Hematopoietic multipotent progenitor cell treated with erythropoietin and hydrocortisone succinate and interleukin-3 and kit ligand, for 15 days (in vitro differentiated cells): ENCODE data around the gene ANKRD35.
"Not testable (repeated sequence)": the region's sequence is repeated elsewhere in the genome, so short reads cannot be mapped to it uniquely, and the experiment has no call there.

Experiments used
- DNase-seq: peaks from one replicate; pipeline ENCODE4 v3.0.0-alpha.2; 2015; ENCODE audit warnings: low spot score

Gene ANKRD35, protein sequence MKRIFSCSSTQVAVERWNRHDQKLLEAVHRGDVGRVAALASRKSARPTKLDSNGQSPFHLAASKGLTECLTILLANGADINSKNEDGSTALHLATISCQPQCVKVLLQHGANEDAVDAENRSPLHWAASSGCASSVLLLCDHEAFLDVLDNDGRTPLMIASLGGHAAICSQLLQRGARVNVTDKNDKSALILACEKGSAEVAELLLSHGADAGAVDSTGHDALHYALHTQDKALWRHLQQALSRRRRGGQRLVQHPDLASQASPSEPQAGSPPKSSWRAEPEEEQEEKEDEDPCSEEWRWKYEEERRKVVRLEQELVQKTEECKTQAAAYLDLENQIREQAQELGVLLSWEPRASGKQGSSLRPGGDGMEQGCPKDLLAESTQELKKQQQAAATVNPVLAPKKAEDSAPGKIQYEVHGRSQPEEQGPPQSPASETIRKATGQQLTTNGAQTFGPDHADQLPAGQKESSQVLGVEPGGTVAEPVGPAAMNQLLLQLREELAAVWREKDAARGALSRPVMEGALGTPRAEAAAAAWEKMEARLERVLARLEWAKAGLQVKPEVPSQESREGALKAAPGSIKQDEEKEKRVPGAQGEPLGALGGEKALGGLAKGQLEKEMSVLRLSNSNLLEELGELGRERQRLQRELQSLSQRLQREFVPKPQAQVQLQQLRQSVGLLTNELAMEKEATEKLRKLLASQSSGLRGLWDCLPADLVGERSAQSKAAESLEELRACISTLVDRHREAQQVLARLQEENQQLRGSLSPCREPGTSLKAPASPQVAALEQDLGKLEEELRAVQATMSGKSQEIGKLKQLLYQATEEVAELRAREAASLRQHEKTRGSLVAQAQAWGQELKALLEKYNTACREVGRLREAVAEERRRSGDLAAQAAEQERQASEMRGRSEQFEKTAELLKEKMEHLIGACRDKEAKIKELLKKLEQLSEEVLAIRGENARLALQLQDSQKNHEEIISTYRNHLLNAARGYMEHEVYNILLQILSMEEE

DNA sequence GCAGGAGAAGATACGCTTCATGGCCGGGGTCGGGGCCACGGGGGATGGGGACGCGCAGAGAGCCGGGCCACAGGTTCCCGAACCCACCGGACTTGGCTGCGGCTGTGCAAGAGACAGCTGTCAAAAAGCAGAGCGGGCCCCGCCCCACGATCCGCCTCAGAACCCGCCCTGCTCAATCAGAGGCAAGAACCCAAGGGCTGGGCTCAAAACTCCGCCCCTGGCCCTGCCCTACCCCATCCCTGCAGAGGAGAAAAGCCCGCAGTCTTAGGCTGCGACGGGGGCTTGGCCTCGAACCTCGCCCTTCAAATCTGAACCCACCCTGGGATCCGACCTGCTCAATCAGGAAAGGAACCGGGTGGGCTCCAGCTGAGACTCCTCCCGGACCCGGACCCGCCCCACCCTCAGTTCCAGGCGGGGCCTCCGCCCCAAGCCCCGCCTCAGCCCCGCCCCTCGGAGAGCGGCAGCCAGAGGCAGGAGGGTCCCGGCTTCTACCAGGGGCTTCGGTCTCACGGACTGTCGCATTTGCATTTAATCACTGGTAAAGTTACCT, at the start of gene ANKRD35:
Gene ANKRD35 (minus strand): TSS at position 129 of the 550 bp plus-strand sequence. CDS start 108 bp downstream, at position 21.
- DNase-seq = peak; percentile 84

GRCh38 chr1:145932522-145933009, 46.9 kb upstream of the ANKRD35 start:
- DNase-seq = not testable (repeated sequence)

DNA sequence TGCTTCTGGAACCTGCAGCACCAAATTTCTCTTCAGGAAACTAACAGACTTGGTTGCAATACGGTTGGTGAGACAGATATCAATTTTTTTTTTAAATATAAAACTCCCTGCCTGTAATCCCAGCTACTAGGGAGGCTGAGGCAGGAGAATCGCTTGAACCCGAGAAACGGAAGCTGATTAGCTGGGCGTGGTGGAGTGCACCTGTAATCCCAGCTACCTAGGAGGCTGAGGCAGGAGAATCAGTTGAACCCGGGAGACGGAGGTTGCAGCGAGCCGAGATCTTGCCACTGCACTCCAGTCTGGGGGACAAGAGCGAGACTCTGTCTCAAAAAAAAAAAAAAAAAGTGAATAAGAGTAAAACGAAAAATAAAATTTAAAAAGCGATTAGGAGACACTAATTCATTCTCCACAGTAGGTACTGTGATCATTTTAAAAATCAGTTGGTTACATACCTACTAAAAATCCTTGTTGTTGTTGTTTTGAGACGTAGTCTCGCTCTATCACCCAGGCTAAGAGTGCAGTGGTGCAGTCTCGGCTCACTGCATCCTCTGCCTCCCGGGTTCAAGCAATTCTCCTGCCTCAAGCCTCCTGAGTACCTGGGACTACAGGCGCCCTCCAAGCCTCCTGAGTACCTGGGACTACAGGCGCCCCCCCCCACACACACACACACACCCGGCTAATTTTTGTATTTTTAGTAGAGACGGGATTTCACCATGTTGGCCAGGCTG, 42.4 kb upstream of the ANKRD35 start:
- no peak for DNase-seq

DNA sequence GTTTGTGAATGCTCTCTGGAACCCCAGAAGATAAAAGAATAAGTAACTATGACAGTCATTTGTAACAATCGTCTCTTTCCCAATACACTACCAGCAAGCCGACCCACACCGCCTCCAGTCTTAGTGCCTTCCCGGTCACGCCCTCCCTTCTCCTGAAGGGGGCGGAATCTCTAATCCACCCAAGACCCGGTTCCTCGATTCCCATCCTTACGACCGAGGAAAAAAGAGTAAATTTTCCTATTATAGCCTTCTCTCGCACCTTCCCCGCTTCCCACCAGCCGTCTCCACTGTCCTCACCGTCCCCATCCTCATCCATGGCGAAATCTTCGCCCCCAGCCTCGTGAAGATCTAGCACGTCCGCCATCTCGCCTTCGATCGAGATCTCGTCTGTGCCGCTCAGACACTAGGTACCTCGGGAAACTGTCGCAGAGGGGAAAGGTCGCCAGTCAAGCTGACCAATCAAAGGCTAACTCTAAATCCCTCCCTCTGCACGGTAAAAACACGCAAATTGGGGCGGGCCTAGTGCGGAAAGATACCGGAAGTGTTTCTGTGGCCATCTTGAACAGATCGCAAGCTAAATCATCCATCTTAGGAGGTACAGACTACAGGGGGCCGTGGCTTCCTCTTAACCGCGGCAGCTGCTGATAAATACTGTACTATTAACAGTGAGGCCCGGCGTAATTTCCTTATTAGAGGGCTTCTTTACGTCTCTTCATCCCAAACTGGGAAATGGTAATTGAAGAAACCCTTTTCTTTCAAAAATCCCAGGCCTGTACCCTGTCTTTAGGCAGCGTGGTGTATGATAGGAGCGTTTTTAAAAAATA, 41.6 kb upstream of the ANKRD35 start, which contains the start of gene RBM8A:
Gene RBM8A (minus strand): TSS at position 422 of the 824 bp plus-strand sequence. CDS start 58 bp downstream, at position 364.
- peak; percentile 98 for DNase-seq

DNA sequence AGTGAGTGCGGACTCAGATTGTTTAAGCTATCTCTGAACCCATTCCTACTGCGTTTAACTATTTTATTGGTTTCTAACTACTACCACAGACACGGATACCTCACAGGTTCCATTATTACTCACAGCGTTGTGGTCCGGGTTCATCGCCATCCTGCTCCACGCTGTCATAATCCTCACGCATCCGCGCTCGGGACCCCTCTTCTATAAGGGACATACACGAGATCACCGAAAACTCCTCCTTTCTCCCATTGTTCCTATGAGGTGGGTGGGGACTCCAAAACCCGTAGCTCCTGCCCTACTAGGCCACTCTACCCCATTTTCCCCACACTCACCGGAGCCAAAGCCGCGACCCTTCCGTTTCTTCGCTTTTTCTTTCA, 41.0 kb upstream of the ANKRD35 start:
- DNase-seq = no peak

- DNase-seq = no peak
Measured at GRCh38 chr1:145922266-145922665, 36.6 kb upstream of the ANKRD35 start.

- DNase-seq = not testable (repeated sequence)
Measured at GRCh38 chr1:145920297-145920696, 34.6 kb upstream of the ANKRD35 start.

- DNase-seq = no peak
Measured at GRCh38 chr1:145918992-145919939, 33.6 kb upstream of the ANKRD35 start.

DNA sequence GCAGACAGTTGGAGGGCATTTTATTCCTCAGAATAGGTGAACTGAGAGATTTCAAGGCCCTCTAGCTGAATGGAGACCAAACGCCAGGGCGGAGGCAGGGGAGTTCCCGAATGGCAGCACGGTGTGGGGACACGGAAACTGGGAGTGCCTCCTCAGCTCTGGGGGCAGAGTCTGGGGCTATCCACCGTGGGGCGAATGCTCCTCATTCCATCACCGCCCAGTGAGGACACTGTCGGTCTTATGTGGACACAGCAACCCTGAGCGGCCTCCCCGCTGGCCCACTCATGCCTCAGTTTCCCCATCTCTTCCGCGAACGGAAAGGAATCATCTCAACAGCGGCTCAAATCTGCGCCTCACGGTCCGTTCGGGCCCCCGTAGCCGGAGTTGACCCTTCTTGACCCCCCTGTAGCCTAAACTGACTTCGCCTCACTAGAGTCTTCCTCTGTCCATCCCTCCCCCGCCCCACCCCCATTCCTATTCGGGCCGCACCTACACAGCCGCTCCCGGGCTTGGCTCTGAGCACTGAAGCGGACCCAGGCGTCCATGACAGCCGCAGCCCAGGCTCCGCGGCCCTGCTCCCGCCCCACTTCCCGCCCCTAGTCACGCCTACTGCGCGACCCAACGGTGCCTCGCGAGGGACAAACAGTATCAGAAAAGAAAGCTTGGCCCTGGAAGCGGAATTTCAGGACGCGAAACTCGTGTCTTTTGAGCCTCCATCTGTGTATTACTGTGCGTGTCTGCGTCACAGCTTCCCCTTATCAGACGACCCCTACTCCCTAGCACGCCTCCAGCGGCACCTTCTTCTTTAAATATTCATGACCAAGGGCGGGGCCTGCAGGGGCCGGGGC, 32.7 kb upstream of the ANKRD35 start, which contains the start of gene PEX11B:
Gene PEX11B (minus strand): TSS at position 574 of the 848 bp plus-strand sequence. CDS start 29 bp downstream, at position 545.
- peak; percentile 90 for DNase-seq

DNA sequence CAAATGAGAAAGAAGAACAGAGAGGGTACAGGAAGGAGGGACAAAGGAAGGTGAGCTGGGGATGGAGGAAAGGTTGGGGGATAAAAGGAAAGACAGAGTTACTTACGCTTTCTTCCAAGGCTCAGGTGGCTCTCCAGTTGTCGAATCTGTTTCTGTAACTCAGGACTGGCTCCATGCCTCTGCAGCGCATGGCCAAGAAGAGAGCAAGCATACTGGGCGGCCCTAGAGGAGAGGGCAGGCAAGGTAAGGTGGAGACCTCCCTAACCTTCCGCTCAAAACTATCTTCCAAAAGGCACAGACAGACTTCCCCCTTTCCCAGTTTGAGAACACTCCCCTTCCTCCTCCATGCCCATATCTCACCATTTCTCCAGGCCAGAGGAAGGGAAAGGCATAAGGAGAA, 31.9 kb upstream of the ANKRD35 start:
- no peak for DNase-seq

DNA sequence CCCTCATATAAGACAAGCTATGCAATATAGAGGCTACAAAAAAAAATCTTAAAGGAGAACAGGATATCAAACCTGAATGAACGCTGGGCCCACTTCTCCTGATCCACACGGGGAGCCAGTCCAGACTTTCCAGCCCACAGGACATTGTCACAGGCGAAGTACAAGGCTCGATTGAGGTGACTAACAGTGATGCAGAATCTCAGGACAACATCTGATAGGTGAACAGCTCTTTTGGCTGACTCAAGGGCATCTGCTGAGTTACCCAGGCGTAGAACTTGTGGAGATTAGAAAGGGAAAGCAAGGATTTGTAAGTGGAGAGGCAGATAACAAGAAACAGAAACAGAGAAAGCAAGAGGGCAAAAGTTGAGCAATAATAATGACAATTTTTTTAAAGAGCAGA, 31.1 kb upstream of the ANKRD35 start:
- DNase-seq = no peak

DNA sequence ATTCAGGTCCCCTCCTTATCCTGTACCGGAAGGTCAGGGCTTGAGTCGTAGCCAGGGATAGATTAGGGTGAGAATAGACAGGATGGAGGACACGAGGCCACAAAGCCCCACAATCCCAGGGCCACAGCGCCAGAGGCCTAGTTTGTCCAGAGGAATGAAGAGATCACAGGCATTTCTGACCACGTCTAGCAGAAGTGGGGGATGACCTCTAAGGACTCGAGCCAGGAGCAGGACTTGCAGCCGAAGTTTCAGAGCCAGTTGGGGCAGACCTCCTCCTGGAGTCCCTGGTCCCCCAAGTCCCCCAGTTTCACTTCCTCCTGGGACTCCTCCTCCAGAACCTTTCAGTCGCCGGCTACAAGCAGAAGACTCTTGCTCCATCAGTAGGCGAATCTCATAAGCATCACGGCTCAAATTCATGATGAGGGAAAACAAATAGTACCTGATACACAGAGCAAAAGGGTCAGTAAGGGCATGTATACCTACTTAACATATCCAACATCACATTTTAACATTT, 26.5 kb upstream of the ANKRD35 start:
- no peak for DNase-seq

DNA sequence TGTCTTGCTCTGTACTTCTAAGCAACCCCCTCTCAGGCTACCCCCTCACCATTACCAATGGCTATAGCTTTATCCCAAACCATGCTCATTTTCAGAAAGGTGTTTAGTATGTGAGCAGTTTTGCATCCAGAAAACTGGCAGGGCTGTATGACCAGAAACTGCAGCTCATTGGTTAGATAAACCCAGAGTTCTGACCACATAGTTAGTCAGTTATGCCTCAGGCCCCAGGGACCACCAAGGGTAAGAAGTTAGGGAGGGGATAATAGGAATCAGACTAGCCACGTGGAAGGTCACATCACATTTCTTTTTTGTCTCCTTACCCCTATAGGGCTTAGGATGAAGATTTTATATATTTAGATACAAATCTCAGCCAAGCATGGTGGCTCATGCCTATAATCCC, 23.0 kb upstream of the ANKRD35 start:
- DNase-seq = no peak

DNA sequence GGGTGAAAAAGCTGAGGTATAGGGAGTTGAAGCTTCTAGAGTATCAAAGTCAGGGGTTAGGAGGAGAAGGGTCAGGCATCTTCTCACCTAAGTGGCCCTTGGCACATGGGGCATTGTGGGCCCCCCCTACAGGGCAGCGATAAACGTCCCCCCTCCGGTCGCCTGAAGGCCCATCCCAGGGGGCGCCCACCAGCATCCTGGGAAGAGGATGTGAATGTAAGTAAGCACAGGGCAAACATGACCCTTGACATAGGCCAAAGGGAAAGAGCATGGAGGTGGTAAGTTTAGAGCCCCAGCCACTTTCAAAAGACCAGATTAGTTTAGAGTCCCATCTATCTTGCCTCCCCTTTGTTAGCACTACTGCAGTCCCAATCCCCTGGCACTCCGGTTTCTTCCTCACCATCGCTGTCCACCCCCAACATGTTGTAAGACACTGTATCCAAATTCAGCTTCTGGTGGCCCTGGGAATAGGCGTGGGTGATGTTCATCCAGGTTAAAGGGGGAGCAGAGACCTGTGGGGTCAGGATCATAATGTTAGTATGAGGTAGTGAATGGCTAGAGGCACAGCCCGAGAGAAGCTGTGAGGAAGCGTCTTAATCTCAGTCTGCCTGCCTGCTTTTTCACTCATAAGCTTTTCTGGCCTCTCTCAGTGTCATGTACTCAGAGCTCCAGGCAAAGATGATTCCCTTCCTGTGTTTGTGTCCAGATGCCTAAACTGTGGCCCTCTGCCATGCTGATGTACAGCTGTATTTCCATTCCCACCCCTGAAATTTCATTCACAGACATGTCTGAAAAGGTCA, 21.5 kb upstream of the ANKRD35 start:
- DNase-seq = no peak

DNA sequence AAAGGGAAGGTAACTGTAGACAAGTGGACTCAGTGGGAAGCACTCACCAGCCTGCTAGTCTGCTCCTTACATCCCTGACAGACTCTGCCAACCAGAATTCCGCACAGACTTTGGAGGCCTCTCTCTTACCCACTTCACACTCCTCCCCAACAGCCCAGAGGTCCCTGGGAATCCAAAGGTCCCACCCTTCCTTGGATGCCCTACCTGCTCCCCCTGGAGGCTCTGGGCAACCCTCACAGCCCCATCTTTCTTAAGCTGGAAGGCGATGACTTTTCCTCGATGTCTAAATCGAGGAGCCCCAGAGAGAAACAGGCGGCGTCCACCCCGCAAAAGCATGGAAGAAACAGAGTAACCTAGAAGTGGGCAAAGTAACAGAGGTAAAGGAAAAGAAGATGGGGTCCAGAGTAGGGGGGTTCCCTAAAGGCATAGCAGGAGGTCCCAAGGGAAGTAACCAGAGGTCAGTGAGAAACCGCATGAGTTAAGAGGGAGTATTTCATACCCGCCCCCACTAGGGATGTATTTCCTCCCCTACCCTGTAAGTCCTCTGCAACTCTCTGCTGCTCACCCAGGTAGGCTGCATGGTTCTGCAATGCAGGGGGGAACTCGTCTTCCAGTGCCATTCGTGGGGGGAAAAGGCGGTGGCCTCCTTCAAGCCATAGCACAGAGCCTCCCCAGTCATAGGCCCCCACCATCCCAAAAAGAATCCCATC, 15.8 kb upstream of the ANKRD35 start:
- DNase-seq = no peak

DNA sequence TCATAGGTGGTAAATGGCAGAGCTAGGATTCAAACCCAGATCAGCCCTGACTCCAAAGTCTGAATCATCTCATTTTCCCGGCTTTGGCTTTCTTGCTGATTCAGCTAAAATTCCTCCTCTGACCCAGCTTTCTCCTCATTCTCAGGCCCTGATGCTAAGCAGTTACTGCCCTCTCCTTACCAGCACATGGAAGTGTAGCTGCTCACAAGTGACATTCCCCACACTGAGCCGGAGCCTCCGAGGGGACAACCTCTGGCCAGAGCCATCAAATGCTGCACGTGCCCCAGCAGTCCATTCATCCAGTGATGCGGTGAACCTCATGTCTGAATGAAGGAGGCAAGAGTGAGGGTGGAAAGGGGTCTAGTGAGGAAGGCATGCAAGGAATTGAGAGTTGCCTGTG, 13.1 kb upstream of the ANKRD35 start:
- no peak for DNase-seq

DNA sequence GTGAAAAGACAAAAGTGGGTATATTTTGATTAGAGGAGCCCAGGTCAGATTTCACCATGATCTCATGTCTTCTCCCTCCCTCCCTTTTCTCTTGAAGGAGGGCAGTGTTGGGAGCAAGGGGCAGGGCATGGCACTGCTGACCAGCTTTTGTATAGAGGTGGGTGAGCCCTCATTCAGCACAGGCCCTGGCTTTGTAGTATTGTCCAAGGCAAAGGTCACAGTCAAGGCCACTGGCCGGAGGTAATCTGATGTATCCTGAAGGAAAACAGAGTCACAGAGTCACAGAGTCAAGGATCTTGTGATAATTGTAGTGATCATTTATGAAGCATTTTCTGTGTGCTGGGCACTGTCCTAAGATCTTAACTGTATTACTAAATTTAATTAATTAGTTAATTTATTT, 12.3 kb upstream of the ANKRD35 start:
- DNase-seq = no peak
